GM21390 (cell line): ENCODE data around the gene ARHGAP8.
"Not testable (repeated sequence)": the region's sequence is repeated elsewhere in the genome, so short reads cannot be mapped to it uniquely, and the experiment has no call there.

ENCODE experiments used
- ATAC-seq: cut with Tn5 transposase; IDR thresholded peaks from one replicate; pipeline ENCODE4 v1.9.1; 2021; ENCODE audit not compliant: unreplicated experiment

The ARHGAP8 gene

DNA sequence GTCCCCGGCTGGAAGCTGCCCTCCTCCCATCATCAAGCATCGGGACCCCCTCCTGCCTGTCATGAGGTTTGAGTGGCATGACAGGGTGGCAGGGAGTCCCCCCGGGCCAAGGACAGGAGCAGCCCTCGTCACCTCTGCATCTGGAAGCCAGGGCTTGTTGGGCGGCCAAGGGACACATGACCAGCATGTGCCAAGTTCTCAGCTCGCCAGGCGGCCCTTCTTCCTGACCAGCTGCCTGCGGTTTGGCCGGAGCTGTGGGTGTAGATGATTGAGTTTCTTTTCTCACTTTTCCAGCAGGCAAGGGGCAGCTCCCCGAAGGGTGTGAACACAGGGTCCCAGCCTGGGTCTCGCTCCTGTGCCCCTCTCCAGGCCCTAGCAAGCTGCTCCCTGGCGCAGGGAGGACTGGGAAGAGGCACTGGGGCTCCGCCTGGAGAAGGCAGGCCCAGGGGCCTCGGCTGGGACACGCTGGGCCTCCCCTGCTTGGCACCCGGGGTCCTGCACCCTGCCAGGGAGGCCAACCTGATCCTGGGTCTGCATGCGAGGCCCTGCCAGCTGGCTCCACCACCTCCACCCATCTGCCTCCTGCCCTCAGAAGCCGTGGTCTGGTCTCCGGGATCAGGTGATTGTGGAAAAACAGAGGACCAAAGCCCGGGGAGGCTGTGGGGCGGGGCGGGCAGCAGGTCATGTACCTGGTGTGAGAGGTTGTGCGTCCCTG is 13.4 kb downstream of the ARHGAP8 start:
- no peak for ATAC-seq

- no peak for ATAC-seq
Measured at GRCh38 chr22:44773082-44773481, 20.7 kb downstream of the ARHGAP8 start.

DNA sequence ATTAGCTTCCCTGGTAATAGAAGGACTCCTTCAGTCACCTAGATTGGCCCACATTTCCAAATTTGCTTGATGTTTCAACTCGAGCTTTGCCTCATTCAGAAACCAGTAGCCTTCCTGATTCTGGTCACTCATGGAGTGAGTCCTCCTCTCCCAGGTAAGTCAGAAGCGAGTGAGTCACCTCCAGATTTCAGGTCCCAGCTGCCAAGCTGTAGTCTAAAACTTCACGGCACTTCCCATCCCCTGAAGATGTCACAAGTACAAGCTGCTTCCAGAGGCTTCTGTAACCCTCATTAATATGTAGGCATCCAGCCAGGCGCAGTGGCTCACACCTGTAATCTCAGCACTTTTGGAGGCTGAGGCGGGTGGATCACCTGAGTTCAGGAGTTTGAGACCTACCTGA is 23.5 kb downstream of the ARHGAP8 start:
- ATAC-seq: no peak

GRCh38 chr22:44776605-44777363 is 24.4 kb downstream of the ARHGAP8 start:
- no peak for ATAC-seq

- no peak for ATAC-seq
Measured at GRCh38 chr22:44777364-44777755, 25.0 kb downstream of the ARHGAP8 start.

DNA sequence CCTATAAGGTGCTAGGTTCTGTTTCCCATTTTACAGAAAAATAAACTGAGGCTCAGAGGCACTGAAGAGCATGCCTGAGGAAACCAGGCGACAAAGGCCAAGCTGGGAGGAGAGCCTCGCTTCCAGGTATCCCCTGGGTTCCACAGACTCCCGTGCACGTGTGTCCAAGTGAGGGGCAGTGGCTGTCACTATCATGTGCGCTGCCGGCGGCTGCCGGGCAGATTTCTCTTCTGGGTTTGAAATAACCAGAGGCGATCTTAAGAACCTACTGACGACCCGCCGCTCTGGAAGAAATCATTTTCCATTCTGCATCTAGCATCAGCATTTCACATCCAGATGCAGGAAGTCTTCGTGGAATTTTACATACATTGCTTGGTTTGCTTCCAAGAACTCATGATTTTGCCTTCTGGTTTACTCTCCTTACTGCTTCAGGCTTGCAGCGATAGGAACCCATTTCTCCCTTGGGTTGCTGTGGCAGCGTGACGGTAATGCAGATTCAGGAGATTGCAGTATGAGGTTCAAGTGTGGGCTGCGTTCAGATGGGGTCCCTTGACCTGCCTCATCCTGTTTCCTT is 28.6 kb downstream of the ARHGAP8 start:
- no peak for ATAC-seq

- ATAC-seq: no peak
Measured at GRCh38 chr22:44782363-44782963, 30.1 kb downstream of the ARHGAP8 start.

GRCh38 chr22:44783091-44783490 is 30.7 kb downstream of the ARHGAP8 start:
- ATAC-seq: no peak

DNA sequence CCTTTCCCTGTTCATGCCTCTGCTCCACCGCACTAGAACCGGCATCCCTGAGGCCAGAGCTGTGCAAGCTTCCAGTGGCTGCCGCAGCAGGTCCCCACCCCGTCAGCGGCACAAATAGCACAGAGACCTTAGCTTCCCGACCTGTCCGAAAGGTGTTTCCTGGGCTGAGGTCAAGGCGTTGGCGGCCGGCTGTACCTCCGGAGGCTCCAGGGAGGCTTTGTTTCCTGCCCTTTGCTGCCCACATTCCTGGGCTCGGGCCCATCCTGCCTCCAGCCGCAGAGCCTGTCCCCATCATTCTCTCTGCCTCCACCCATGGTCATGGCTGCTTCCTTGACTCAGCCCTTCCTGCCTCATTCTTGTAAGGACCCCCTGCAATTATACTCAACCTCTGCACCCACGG is 31.2 kb downstream of the ARHGAP8 start:
- no peak for ATAC-seq

DNA sequence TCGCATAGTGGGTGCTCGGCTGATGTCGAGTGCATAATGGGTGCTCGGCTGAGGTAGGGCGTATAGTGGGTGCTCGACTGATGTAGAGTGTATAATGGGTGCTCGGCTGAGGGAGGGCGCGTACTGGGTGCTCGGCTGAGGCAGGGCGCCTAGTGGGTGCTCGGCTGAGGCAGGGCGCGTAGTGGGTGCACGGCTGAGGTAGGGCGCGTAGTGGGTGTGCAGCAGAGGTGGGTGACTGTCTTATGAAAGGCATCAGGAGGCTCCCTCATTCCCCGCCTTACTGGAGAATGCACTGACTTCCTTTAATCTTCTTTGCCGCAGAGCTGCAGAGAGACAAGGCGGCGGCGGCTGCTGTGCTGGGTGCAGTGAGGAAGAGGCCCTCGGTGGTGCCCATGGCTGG is 33.8 kb downstream of the ARHGAP8 start:
- ATAC-seq: no peak

- ATAC-seq: no peak
Measured at GRCh38 chr22:44786610-44787009, 34.2 kb downstream of the ARHGAP8 start.

GRCh38 chr22:44787832-44788231 is 35.5 kb downstream of the ARHGAP8 start:
- no peak for ATAC-seq

- ATAC-seq: no peak
Measured at GRCh38 chr22:44793106-44793505, 40.7 kb downstream of the ARHGAP8 start.

DNA sequence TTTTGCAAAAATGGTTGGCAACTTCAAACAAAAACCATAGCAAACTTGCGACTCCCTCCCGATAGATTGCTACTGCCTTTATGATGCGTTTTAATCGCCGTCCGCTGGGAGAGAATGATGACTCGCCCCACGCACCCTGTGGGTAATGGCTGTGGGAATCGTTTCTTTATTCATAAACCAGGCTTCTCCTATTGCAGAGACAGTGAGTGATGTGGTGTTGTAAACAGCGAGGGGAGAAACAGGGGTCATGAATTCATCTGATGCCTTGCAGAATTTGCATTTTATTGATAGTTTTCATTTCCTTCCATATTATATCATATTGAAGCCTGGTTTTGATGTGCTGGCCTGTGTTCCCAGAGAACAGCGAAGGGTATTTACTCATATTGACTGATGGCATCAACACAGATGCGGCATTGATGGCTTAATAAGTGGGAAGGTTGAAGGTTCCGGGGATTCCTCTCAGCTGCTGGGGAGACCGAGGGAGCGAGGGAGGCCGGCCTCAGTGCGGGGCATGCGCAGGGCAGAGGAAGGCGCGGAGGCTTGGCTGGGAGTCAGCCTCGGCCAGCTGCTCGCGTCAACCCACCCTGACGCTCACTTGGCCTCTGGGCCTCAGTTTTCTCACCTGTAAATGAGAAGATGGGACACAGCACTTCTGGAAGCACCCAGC is 41.3 kb downstream of the ARHGAP8 start:
- no peak for ATAC-seq

GRCh38 chr22:44795701-44796630 is 43.6 kb downstream of the ARHGAP8 start:
- ATAC-seq: no peak

- no peak for ATAC-seq
Measured at GRCh38 chr22:44797181-44797725, 44.9 kb downstream of the ARHGAP8 start.

GRCh38 chr22:44799077-44799945 is 46.9 kb downstream of the ARHGAP8 start:
- ATAC-seq: no peak

DNA sequence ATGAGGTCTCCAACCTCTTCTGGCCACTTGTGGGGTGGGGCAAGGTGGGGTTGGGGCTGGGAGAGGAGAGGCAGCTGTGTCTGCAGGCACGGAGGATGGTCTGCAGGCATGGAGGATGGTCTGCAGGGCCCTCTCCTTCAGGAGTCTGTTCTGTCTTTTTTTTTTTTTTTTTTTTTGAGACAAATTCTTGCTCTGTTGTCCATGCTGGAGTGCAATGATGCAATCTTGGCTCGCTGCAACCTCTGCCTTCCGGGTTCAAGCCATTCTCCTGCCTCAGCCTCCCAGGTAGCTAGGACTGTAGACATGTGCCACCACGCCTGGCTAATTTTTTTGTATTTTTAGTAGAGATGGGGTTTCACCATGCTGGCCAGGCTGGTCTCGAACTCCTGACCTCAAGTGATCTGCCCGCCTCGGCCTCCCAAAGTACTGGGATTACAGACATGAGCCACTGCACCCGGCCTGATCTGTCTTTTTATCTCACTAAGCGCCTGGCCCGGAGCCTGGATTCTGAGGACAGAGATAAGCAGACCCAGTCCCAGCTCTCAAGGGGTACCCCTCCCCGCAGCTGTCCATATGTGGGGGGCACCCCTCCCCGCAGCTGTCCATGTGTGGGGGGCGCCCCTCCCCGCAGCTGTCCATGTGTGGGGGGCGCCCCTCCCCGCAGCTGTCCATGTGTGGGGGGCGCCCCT is 47.7 kb downstream of the ARHGAP8 start:
- not testable (repeated sequence) for ATAC-seq
